ENCODE data around the gene APIP. TPM values are rescaled to one million over a fixed set of nuclear protein-coding genes. Genes with fewer than 3 reads are reported as not detected.
"Not testable (repeated sequence)": the region's sequence is repeated elsewhere in the genome, so short reads cannot be mapped to it uniquely, and the experiment has no call there.

The APIP gene
- total RNA-seq, 1 donor from 2014 or later, result 36.7 TPM

GRCh38 chr11:34921156-34921555 is 5.0 kb upstream of the APIP start:
- DNase-seq (no peak), ATAC-seq (no peak)
- Histone ChIP-seq H3K4me1 (peaks cover 36% of the 10 kb centered on the region), H3K36me3 (no peaks in the 10 kb centered on the region), H3K4me3 (no peak overlapping the region), H3K9me3 (no peaks in the 10 kb centered on the region), H3K27ac (no peak overlapping the region), H3K27me3 (ENCODE audit: low read depth) (no peaks in the 10 kb centered on the region)
- intact Hi-C loops (cut with DNase I), result no loop called here
- TF ChIP-seq, protein P1, sequence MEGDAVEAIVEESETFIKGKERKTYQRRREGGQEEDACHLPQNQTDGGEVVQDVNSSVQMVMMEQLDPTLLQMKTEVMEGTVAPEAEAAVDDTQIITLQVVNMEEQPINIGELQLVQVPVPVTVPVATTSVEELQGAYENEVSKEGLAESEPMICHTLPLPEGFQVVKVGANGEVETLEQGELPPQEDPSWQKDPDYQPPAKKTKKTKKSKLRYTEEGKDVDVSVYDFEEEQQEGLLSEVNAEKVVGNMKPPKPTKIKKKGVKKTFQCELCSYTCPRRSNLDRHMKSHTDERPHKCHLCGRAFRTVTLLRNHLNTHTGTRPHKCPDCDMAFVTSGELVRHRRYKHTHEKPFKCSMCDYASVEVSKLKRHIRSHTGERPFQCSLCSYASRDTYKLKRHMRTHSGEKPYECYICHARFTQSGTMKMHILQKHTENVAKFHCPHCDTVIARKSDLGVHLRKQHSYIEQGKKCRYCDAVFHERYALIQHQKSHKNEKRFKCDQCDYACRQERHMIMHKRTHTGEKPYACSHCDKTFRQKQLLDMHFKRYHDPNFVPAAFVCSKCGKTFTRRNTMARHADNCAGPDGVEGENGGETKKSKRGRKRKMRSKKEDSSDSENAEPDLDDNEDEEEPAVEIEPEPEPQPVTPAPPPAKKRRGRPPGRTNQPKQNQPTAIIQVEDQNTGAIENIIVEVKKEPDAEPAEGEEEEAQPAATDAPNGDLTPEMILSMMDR (IDR thresholded peaks at IDR 0.05), result no peak

DNA sequence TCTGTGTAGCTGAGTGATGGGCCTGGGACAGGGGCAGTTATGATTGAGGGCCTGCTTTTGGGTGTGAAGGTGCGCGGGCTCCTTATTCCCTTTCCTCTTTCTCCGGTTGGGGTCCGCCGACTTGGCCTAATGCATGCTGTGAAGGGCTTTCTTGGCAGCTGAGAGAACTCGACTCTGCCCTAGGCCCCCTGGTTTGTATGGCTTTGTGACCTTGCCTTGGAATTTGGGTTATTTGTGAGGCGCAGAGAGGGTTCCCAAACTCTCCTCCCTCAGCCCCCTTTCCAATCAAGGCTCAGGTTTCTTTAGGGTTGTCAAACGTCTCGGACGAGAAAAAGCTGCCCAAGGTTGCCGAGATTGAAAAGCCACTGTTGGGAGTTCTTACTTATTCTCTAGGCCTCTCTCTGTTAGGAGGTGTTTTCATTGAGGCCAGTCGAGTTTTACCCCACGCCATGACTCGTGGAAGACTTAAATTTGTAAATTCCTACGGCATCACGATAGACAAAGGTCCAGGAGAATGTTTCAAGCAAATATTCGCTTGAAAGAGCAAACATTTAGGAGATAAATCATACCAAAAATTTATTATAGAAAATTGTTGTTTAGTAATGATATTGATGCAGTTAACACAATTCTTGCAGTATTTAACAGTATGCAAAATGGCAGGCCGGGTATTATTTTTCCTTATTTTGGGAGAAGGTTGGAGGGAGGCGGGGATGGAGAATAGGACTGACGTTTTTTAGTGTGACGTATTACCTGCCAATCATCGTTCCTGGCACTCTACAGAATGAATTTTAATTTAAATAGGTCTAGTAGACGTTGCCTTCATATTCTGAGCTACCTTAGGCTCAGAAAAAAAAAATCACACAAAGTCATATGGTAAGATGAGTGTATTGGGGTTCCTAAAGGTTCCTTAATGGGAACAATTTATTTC is 928 bp upstream of the APIP start:
- ATAC-seq (peak; percentile 27 to 35), DNase-seq (no peak)
- Histone ChIP-seq H3K4me3 (peak overlapping the region; percentile 86), H3K36me3 (no peaks in the 10 kb centered on the region), H3K9me3 (no peaks in the 10 kb centered on the region), H3K27me3 (ENCODE audit: low read depth) (no peaks in the 10 kb centered on the region), H3K27ac (peak overlapping the region; percentile 95), H3K4me1 (peaks cover 33% of the 10 kb centered on the region)
- TF ChIP-seq, protein P1 (IDR thresholded peaks at IDR 0.05), result no peak
- intact Hi-C loops (cut with DNase I), result no loop called here

GRCh38 chr11:34915136-34916014 is 804 bp downstream of the APIP start:
- Histone ChIP-seq H3K4me3 (peak overlapping the region; percentile 86), H3K4me1 (peaks cover 40% of the 10 kb centered on the region), H3K27me3 (ENCODE audit: low read depth) (no peaks in the 10 kb centered on the region), H3K27ac (peak overlapping the region; percentile 95), H3K36me3 (no peaks in the 10 kb centered on the region), H3K9me3 (no peaks in the 10 kb centered on the region)
- intact Hi-C loops (cut with DNase I), result no loop called here
- TF ChIP-seq, protein P1 (IDR thresholded peaks at IDR 0.05), result no peak
- DNase-seq, result no peak
- ATAC-seq, result no peak

DNA sequence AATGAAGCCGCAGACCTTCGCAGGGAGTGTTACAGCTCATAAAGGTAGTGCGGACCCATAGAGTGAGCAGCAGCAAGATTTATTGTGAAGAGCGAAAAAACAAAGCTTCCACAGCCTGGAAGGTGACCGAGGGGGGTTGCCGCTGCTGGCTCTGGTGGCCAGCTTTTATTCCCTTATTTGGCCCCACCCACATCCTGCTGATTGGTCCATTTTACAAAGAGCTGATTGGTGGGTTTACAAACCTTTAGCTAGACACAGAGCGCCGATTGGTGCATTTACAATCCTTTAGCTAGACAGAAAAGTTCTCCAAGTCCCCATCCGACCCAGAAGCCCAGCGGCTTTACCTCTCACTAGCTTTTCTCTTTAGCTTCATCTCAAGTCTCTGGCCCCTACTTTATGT is 2.6 kb downstream of the APIP start:
- H3K27ac ChIP-seq; DNase-seq; H3K4me3 ChIP-seq; ATAC-seq; H3K36me3 ChIP-seq; intact Hi-C loops (cut with DNase I); H3K9me3 ChIP-seq; H3K27me3 ChIP-seq (ENCODE audit: low read depth): not testable (repeated sequence)
- H3K4me1 ChIP-seq, result peaks cover 35% of the 10 kb centered on the region

- Histone ChIP-seq H3K4me3 (no peak overlapping the region), H3K36me3 (no peaks in the 10 kb centered on the region), H3K4me1 (peaks cover 18% of the 10 kb centered on the region), H3K27ac (no peak overlapping the region), H3K9me3 (no peaks in the 10 kb centered on the region), H3K27me3 (ENCODE audit: low read depth) (no peaks in the 10 kb centered on the region)
- intact Hi-C loops (cut with DNase I), result no loop called here
- ATAC-seq (no peak), DNase-seq (no peak)
- TF ChIP-seq, protein P1 (IDR thresholded peaks at IDR 0.05), result no peak
These were observed 4.5 kb downstream of the APIP start for GRCh38 chr11:34911676-34912075.

All from lower lobe of right lung (tissue), 2 donors.